Duodenal mucosa (tissue), 2 donors: Measurements from ENCODE around the gene NTHL1.
A peak's percentile ranks its signal among the peaks of the same experiment; 100 is the strongest.

Experiments used
- H3K27ac ChIP-seq: one replicate; pipeline ENCODE4 v1.7.0; 2013; ENCODE audit warnings: low read depth, low read length
- H3K27me3 ChIP-seq, 2 donors: one replicate each; pipeline ENCODE4 v1.7.0; 2013; ENCODE audit warnings: low read length in 2 of 2, control low read depth in 1 of 2; ENCODE audit not compliant: insufficient read depth in 2 of 2, control insufficient read depth in 1 of 2
- H3K36me3 ChIP-seq, 2 donors: one replicate each; pipeline ENCODE4 v1.7.0; 2013; ENCODE audit warnings: low read length in 2 of 2, control low read depth in 1 of 2; ENCODE audit not compliant: insufficient read depth in 2 of 2, control insufficient read depth in 1 of 2
- H3K4me1 ChIP-seq, 2 donors: one replicate each; pipeline ENCODE4 v1.7.0; 2013; ENCODE audit warnings: low read length in 2 of 2, control low read depth in 1 of 2; ENCODE audit not compliant: insufficient read depth in 2 of 2, control insufficient read depth in 1 of 2
- H3K4me3 ChIP-seq, 2 donors: one replicate each; pipeline ENCODE4 v1.7.0; 2013; ENCODE audit warnings: low read length in 2 of 2, low read depth in 1 of 2
- H3K9ac ChIP-seq, 2 donors: one replicate each; pipeline ENCODE4 v1.7.0; 2013; ENCODE audit warnings: low read length in 2 of 2, low read depth in 1 of 2
- H3K9me3 ChIP-seq, 2 donors: one replicate each; pipeline ENCODE4 v1.7.0; 2013; ENCODE audit warnings: low read length in 2 of 2, control low read depth in 1 of 2; ENCODE audit not compliant: control insufficient read depth in 1 of 2

The NTHL1 gene

GRCh38 chr16:2047330-2048115 is at the start of gene NTHL1, which contains the start of gene TSC2:
Gene NTHL1 (minus strand): TSS chr16:2047834. CDS start chr16:2047823, 11 bp downstream.
Gene TSC2 (plus strand): TSS chr16:2047985. CDS start chr16:2048616, 631 bp downstream.
- Histone ChIP-seq H3K4me3 (peak within 1 kb of the TSS; percentile 79 to 85), H3K27me3 (no peaks in the 10 kb centered on the region), H3K9ac (peak within 1 kb of the TSS; percentile 22 to 71), H3K27ac (peak within 1 kb of the TSS; percentile 17), H3K9me3 (no peaks in the 10 kb centered on the region), H3K36me3 (peaks cover 6 to 23% of the 10 kb centered on the region in 2 donors), H3K4me1 (peaks cover 22 to 41% of the 10 kb centered on the region in 2 donors)

GRCh38 chr16:2096853-2097595 is 49.4 kb upstream of the NTHL1 start:
- peaks cover 5 to 12% of the 10 kb centered on the region in 2 donors for H3K4me1 ChIP-seq
- H3K36me3 ChIP-seq, result peaks cover 3 to 55% of the 10 kb centered on the region in 2 donors
- H3K27me3 ChIP-seq, result no peaks in the 10 kb centered on the region
- H3K9ac ChIP-seq, result no peak overlapping the region
- H3K9me3 ChIP-seq, result no peaks in the 10 kb centered on the region
- no peak overlapping the region for H3K27ac ChIP-seq
- no peak overlapping the region for H3K4me3 ChIP-seq

GRCh38 chr16:2095918-2096582 is 48.4 kb upstream of the NTHL1 start:
- peaks cover 3 to 55% of the 10 kb centered on the region in 2 donors for H3K36me3 ChIP-seq
- H3K4me3 ChIP-seq, result no peak overlapping the region
- no peak overlapping the region for H3K27ac ChIP-seq
- H3K27me3 ChIP-seq, result no peaks in the 10 kb centered on the region
- H3K9me3 ChIP-seq, result no peaks in the 10 kb centered on the region
- peaks cover 5 to 18% of the 10 kb centered on the region in 2 donors for H3K4me1 ChIP-seq
- H3K9ac ChIP-seq, result no peak overlapping the region

- no peaks in the 10 kb centered on the region for H3K9me3 ChIP-seq
- H3K27ac ChIP-seq, result no peak overlapping the region
- peaks cover 8 to 23% of the 10 kb centered on the region in 2 donors for H3K4me1 ChIP-seq
- no peaks in the 10 kb centered on the region for H3K27me3 ChIP-seq
- peaks cover 3 to 55% of the 10 kb centered on the region in 2 donors for H3K36me3 ChIP-seq
- H3K4me3 ChIP-seq, result no peak overlapping the region
- no peak overlapping the region for H3K9ac ChIP-seq
Observed at GRCh38 chr16:2095315-2095853, 47.8 kb upstream of the NTHL1 start.

GRCh38 chr16:2093793-2094192 is 46.2 kb upstream of the NTHL1 start:
- H3K9me3 ChIP-seq, result no peaks in the 10 kb centered on the region
- H3K4me3 ChIP-seq, result no peak overlapping the region
- no peak overlapping the region for H3K9ac ChIP-seq
- no peak overlapping the region for H3K27ac ChIP-seq
- H3K27me3 ChIP-seq, result no peaks in the 10 kb centered on the region
- peaks cover 11 to 25% of the 10 kb centered on the region in 2 donors for H3K4me1 ChIP-seq
- peaks cover 3 to 57% of the 10 kb centered on the region in 2 donors for H3K36me3 ChIP-seq

GRCh38 chr16:2092866-2093265 is 45.2 kb upstream of the NTHL1 start:
- H3K9me3 ChIP-seq, result no peaks in the 10 kb centered on the region
- no peak overlapping the region for H3K27ac ChIP-seq
- H3K27me3 ChIP-seq, result no peaks in the 10 kb centered on the region
- peaks cover 9 to 65% of the 10 kb centered on the region in 2 donors for H3K36me3 ChIP-seq
- peak overlapping the region in 1 of 2 donors; percentile 18 for H3K9ac ChIP-seq
- H3K4me1 ChIP-seq, result peaks cover 11 to 25% of the 10 kb centered on the region in 2 donors
- H3K4me3 ChIP-seq, result peak overlapping the region; percentile 45 to 70

- Histone ChIP-seq H3K9me3 (no peaks in the 10 kb centered on the region), H3K27me3 (no peaks in the 10 kb centered on the region), H3K27ac (peak overlapping the region; percentile 77), H3K4me3 (peak overlapping the region; percentile 69 to 70), H3K36me3 (peaks cover 11 to 68% of the 10 kb centered on the region in 2 donors), H3K4me1 (peaks cover 11 to 25% of the 10 kb centered on the region in 2 donors), H3K9ac (peak overlapping the region; percentile 56 to 66)
Observed at GRCh38 chr16:2092256-2092620, 44.6 kb upstream of the NTHL1 start.

GRCh38 chr16:2091547-2092255 is 44.1 kb upstream of the NTHL1 start:
- no peaks in the 10 kb centered on the region for H3K27me3 ChIP-seq
- peaks cover 11 to 68% of the 10 kb centered on the region in 2 donors for H3K36me3 ChIP-seq
- peak overlapping the region; percentile 56 to 66 for H3K9ac ChIP-seq
- no peaks in the 10 kb centered on the region for H3K9me3 ChIP-seq
- peaks cover 11 to 25% of the 10 kb centered on the region in 2 donors for H3K4me1 ChIP-seq
- peak overlapping the region; percentile 77 for H3K27ac ChIP-seq
- peak overlapping the region; percentile 69 to 70 for H3K4me3 ChIP-seq

- H3K36me3 ChIP-seq, result peaks cover 15 to 70% of the 10 kb centered on the region in 2 donors
- H3K27me3 ChIP-seq, result no peaks in the 10 kb centered on the region
- no peaks in the 10 kb centered on the region for H3K9me3 ChIP-seq
- H3K27ac ChIP-seq, result peak overlapping the region; percentile 87
- H3K4me3 ChIP-seq, result peak overlapping the region; percentile 69 to 70
- H3K9ac ChIP-seq, result peak overlapping the region; percentile 56 to 66
- peaks cover 11 to 25% of the 10 kb centered on the region in 2 donors for H3K4me1 ChIP-seq
Observed at GRCh38 chr16:2090777-2091546, 43.3 kb upstream of the NTHL1 start.
